ENCODE data around the gene IFNAR1. TPM values are rescaled to one million over a fixed set of nuclear protein-coding genes. Genes with fewer than 3 reads are reported as not detected.

The IFNAR1 gene
- total and polyA plus RNA-seq, 9 of the 15 experiments (the other 6 are each of a cell fraction or from before 2014, with no cell fraction given): 8.6 to 31.8 (median 14.8) TPM

DNA sequence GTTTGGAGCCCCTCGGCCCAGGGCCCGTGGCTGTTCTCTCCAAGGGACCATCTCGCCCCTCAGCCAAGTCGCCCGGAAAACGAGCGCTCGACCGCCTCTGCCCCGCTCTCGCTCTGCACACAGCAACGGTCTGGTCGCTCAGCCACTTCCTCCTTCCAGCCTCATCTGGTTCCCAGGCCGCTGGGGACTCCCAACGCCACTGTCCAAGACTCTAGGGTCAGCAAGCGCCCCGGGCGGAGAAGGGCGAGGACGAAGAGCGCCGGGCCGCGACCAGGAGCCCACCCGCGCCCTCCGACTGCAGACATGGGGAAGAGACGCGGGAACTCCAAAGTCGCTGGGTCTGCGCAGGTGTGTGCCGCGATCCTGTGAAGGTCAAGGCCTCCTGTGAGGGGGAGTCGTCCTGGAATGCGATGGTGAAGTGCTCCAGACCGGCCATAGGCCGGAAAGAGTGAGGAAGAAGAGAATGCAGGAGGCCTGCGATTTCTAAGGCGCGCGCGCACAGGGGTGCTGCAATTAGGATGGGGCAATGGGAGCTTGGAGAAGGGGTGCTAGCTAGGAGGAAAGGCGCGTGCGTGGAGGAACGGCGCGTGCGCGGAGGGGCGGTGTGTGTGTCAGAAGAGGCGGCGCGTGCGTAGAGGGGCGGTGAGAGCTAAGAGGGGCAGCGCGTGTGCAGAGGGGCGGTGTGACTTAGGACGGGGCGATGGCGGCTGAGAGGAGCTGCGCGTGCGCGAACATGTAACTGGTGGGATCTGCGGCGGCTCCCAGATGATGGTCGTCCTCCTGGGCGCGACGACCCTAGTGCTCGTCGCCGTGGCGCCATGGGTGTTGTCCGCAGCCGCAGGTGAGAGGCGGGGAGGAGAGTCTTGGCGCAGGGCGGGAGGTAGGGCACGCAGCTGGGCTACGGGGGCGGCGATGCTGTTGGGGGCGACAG is at the start of gene IFNAR1 (continued):
- TF ChIP-seq YY1 (IDR thresholded peaks at IDR 0.05; ENCODE audit: borderline replicate concordance in 1 of 3, control insufficient read depth in 1 of 3, extremely low read depth in 1 of 3, insufficient read depth in 3 of 3, insufficient read length in 1 of 3, insufficient replicate concordance in 2 of 3, low read depth in 1 of 3, low read length in 2 of 3) (peak; percentile 31 to 86 (median 84)), FOXA1 (IDR thresholded peaks at IDR 0.05; ENCODE audit: borderline replicate concordance) (no peak), SIRT6 (IDR thresholded peaks at IDR 0.05; ENCODE audit: low read depth, low read length) (no peak), MLLT1 (IDR thresholded peaks at IDR 0.05) (peak; percentile 66 to 79; a peak in 3 of 4 replicates), RHOXF2B (CRISPR knock-in tag; conservative IDR thresholded peaks at IDR 0.05) (peak; percentile 54; the same call in 1 of the 2 replicates), ZNF384 (IDR thresholded peaks at IDR 0.05; ENCODE audit: low read depth, low read length) (no peak), DDX20 (tag; IDR thresholded peaks at IDR 0.05; ENCODE audit: low read depth) (no peak), SMARCA4 (IDR thresholded peaks at IDR 0.05) (peak; percentile 54), RBM17 (IDR thresholded peaks at IDR 0.05; ENCODE audit: borderline replicate concordance, low read depth, low read length) (no peak), HSF4 (CRISPR knock-in tag; IDR thresholded peaks at IDR 0.05; ENCODE audit: borderline replicate concordance) (no peak), KLF1 (tag; IDR thresholded peaks at IDR 0.05) (no peak), HNRNPLL (IDR thresholded peaks at IDR 0.05; ENCODE audit: low read depth, low read length, poor library complexity, severe bottlenecking) (peak; percentile 63), ZFP36 (IDR thresholded peaks at IDR 0.05; ENCODE audit: low read depth, low read length, partially characterized antibody) (peak; percentile 28), SRF (CRISPR knock-in tag; IDR thresholded peaks at IDR 0.05) (no peak), ELF2 (CRISPR knock-in tag; IDR thresholded peaks at IDR 0.05) (peak; percentile 69; the same call in 1 of the 2 replicates)
- TF ChIP-seq, protein P1, sequence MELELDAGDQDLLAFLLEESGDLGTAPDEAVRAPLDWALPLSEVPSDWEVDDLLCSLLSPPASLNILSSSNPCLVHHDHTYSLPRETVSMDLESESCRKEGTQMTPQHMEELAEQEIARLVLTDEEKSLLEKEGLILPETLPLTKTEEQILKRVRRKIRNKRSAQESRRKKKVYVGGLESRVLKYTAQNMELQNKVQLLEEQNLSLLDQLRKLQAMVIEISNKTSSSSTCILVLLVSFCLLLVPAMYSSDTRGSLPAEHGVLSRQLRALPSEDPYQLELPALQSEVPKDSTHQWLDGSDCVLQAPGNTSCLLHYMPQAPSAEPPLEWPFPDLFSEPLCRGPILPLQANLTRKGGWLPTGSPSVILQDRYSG (tag; conservative IDR thresholded peaks at IDR 0.05; ENCODE audit: low read depth): no peak
- TF ChIP-seq, protein P2, sequence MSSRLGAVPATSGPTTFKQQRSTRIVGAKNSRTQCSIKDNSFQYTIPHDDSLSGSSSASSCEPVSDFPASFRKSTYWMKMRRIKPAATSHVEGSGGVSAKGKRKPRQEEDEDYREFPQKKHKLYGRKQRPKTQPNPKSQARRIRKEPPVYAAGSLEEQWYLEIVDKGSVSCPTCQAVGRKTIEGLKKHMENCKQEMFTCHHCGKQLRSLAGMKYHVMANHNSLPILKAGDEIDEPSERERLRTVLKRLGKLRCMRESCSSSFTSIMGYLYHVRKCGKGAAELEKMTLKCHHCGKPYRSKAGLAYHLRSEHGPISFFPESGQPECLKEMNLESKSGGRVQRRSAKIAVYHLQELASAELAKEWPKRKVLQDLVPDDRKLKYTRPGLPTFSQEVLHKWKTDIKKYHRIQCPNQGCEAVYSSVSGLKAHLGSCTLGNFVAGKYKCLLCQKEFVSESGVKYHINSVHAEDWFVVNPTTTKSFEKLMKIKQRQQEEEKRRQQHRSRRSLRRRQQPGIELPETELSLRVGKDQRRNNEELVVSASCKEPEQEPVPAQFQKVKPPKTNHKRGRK (tag; IDR thresholded peaks at IDR 0.05): no peak
- TF ChIP-seq, protein P3, sequence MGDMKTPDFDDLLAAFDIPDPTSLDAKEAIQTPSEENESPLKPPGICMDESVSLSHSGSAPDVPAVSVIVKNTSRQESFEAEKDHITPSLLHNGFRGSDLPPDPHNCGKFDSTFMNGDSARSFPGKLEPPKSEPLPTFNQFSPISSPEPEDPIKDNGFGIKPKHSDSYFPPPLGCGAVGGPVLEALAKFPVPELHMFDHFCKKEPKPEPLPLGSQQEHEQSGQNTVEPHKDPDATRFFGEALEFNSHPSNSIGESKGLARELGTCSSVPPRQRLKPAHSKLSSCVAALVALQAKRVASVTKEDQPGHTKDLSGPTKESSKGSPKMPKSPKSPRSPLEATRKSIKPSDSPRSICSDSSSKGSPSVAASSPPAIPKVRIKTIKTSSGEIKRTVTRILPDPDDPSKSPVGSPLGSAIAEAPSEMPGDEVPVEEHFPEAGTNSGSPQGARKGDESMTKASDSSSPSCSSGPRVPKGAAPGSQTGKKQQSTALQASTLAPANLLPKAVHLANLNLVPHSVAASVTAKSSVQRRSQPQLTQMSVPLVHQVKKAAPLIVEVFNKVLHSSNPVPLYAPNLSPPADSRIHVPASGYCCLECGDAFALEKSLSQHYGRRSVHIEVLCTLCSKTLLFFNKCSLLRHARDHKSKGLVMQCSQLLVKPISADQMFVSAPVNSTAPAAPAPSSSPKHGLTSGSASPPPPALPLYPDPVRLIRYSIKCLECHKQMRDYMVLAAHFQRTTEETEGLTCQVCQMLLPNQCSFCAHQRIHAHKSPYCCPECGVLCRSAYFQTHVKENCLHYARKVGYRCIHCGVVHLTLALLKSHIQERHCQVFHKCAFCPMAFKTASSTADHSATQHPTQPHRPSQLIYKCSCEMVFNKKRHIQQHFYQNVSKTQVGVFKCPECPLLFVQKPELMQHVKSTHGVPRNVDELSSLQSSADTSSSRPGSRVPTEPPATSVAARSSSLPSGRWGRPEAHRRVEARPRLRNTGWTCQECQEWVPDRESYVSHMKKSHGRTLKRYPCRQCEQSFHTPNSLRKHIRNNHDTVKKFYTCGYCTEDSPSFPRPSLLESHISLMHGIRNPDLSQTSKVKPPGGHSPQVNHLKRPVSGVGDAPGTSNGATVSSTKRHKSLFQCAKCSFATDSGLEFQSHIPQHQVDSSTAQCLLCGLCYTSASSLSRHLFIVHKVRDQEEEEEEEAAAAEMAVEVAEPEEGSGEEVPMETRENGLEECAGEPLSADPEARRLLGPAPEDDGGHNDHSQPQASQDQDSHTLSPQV (IDR thresholded peaks at IDR 0.05): no peak
